ENCODE measurements around the gene SP7.
"Not testable (repeated sequence)": the region's sequence is repeated elsewhere in the genome, so short reads cannot be mapped to it uniquely, and the experiment has no call there.

The SP7 gene

GRCh38 chr12:53324113-53324778 is 11.9 kb downstream of the SP7 start:
- DNase-seq (ENCODE audit: low read depth in 4 of 4, low spot score in 1 of 4), result peak in 2 of 4 experiments; percentile 42 to 45

DNA sequence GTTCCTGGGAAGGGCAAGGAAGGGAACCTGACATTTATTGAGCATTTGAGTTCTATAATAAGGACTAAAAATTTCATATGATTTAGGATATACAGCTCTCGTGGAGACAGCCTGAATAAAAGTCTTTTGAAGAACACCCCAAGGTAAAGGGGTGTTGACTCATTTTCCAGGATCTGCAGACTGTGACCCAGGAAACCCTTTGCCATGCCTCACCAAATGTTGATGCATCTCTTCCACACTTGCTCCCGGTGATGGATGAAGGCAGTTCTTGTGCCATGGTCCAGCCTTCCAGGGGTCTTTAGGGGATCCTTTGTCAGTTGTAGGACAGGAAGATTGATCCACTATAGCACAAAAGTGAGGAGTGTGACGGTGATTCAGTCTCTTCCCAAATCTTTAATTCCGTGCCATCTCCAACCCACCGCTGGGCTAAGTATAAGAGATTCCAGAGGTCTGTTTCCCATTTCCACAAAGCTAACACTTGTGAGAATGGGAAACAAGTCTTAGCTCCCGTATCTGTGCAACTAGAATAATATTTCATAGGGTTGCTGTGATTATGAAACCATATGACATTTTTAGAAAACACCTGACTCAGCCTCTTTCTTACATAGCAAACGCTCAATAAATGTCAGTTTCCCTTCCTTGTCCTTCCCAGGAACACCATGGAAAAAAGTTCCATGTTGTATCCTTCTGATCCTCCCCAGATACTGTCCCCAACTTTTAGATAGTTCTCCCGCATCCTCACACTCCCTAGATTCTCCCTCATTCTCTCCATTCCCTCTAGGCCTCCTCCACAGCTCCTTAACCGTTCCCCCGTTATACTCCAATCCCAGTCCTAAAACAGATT is 15.6 kb downstream of the SP7 start:
- no peak for DNase-seq (ENCODE audit: low read depth in 4 of 4, low spot score in 1 of 4)

GRCh38 chr12:53313996-53314395 is 22.2 kb downstream of the SP7 start:
- DNase-seq (ENCODE audit: low read depth in 4 of 4, low spot score in 1 of 4), result no peak

- no peak for DNase-seq (ENCODE audit: low read depth in 4 of 4, low spot score in 1 of 4)
Observed at GRCh38 chr12:53308276-53308675, 27.9 kb downstream of the SP7 start.

- no peak for DNase-seq (ENCODE audit: low read depth in 4 of 4, low spot score in 1 of 4)
Observed at GRCh38 chr12:53306826-53307225, 29.3 kb downstream of the SP7 start.

DNA sequence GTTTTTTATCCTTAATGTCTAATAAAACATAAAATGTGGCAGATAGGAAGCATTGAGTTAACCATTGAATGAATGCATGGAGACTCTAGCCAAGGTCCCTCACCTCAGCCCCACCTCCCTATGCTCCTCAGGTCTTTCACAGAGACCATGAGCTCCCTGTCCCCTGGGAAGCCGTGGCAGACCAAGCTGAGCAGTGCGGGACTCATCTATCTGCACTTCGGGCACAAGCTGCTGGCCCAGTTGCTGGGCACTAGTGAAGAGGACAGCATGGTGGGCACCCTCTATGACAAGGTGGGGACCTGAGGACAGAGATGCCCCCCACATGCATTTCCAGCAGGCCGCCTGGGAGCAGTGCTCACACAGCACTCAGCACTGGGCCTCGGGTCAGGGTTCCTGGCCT is 33.3 kb downstream of the SP7 start:
- DNase-seq (ENCODE audit: low read depth in 4 of 4, low spot score in 1 of 4), result no peak

- peak in 2 of 4 experiments; percentile 7 to 22 for DNase-seq (ENCODE audit: low read depth in 4 of 4, low spot score in 1 of 4)
Observed at GRCh38 chr12:53300187-53300586, 36.0 kb downstream of the SP7 start.

GRCh38 chr12:53299454-53300180 is 36.5 kb downstream of the SP7 start, which contains the start of gene MYG1:
Gene MYG1 (plus strand): TSS chr12:53299695. CDS start chr12:53299738, 43 bp downstream.
- DNase-seq (ENCODE audit: low read depth in 4 of 4, low spot score in 1 of 4), result peak; percentile 46 to 83 (median 68)

DNA sequence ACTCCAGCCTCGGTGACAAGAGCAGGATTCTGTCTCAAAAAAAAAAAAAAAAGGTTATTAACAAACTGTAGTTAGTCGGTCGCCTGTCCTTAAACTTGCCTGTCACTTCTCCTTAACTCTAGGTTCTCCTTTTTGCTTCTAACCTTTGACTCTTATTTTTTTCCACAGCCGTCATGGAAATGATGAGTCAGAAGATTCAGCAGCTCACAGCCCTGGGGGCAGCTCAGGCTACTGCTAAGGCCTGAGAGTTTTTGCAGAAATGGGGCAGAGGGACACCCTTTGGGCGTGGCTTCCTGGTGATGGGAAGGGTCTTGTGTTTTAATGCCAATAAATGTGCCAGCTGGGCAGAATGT is 37.1 kb downstream of the SP7 start:
- peak in 3 of 4 experiments; percentile 17 to 36 (median 20) for DNase-seq (ENCODE audit: low read depth in 4 of 4, low spot score in 1 of 4)

DNA sequence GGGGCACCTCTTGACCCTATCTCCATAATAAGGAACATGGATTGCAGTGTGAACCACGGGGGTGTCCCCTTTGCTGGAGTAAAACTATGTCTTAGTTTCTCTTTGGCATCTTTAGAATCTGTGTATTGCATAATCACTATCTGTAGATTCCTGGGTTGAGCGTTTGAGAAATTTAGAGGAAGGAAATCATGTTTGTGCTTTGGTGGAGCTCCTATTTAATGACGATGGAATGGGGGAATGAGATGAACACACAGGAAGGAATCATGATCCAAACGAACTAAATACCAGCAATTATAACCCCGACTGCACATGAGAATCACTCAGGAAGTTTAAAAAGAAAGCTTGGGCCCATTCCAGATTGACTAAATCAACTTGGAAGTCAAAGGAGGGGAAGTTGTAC is 38.0 kb downstream of the SP7 start:
- no peak for DNase-seq (ENCODE audit: low read depth in 4 of 4, low spot score in 1 of 4)

GRCh38 chr12:53297106-53297505 is 39.0 kb downstream of the SP7 start:
- not testable (repeated sequence) for DNase-seq (ENCODE audit: low read depth in 4 of 4, low spot score in 1 of 4)

GRCh38 chr12:53295891-53296219 is 40.3 kb downstream of the SP7 start:
- DNase-seq (ENCODE audit: low read depth in 4 of 4, low spot score in 1 of 4), result no peak

- DNase-seq (ENCODE audit: low read depth in 4 of 4, low spot score in 1 of 4), result peak; percentile 57 to 78 (median 68)
Observed at GRCh38 chr12:53295070-53295890, 40.9 kb downstream of the SP7 start, which contains the start of gene PFDN5. Gene PFDN5 (plus strand): TSS chr12:53295542. CDS start chr12:53295568, 26 bp downstream.

DNA sequence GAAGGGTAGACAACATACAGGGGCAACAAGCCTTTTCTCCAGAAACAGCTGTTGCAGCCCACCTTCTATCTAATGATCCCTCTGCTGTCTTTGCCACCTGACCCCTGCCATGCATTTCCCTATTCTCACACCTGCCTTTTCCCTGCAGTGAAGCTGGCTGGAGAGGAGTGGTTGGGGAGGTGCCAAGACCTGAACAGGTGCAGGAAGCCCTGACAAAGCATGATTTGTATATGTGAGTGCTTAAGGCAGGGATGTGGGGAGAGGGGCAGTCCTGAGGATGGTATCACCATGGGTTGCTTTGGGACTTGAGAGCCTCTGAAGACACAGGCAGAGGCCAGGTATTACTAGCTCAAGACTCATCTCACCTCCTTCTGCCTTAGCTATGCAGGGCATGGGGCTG is 43.7 kb downstream of the SP7 start:
- DNase-seq (ENCODE audit: low read depth in 4 of 4, low spot score in 1 of 4), result no peak

GRCh38 chr12:53290661-53291060 is 45.5 kb downstream of the SP7 start:
- no peak for DNase-seq (ENCODE audit: low read depth in 4 of 4, low spot score in 1 of 4)

DNA sequence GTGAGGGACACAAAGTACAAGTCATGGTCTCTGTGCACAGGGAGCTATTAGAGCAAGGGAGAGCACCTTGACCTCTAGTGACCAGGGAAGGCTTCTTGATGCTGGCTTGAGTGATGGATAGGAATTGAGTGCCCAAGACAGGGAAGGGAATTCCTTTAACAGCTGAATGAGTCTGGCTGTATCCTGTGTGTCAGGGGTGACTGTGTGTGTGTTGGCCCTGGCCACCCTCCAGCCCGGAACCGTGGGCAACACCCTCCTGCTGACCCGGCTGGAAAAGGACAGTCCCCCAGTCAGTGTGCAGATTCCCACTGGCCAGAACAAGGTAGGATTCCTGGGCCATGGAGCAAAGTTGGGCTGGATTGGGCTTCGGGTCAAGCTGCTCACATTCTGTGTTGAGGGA is 46.3 kb downstream of the SP7 start:
- DNase-seq (ENCODE audit: low read depth in 4 of 4, low spot score in 1 of 4), result no peak

GRCh38 chr12:53288322-53288721 is 47.8 kb downstream of the SP7 start:
- no peak for DNase-seq (ENCODE audit: low read depth in 4 of 4, low spot score in 1 of 4)

GRCh38 chr12:53287741-53288216 is 48.4 kb downstream of the SP7 start:
- DNase-seq (ENCODE audit: low read depth in 4 of 4, low spot score in 1 of 4), result peak; percentile 36 to 53 (median 46)

DNA sequence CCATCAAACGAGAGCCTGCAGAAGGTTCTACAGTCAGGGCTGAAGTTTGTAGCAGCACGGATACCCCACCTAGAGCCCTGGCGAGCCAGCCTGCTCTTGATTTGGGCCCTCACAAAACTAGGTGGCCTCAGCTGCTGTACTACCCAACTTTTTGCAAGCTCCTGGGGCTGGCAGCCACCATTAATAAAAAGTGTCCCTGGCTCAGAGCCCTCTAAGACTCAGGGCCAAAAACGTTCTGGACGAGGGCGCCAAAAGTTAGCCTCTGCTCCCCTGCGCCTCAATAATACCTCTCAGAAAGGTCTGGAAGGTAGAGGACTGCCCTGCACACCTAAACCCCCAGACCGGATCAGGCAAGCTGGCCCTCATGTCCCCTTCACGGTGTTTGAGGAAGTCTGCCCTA is 49.7 kb downstream of the SP7 start:
- no peak for DNase-seq (ENCODE audit: low read depth in 4 of 4, low spot score in 1 of 4)

DNA sequence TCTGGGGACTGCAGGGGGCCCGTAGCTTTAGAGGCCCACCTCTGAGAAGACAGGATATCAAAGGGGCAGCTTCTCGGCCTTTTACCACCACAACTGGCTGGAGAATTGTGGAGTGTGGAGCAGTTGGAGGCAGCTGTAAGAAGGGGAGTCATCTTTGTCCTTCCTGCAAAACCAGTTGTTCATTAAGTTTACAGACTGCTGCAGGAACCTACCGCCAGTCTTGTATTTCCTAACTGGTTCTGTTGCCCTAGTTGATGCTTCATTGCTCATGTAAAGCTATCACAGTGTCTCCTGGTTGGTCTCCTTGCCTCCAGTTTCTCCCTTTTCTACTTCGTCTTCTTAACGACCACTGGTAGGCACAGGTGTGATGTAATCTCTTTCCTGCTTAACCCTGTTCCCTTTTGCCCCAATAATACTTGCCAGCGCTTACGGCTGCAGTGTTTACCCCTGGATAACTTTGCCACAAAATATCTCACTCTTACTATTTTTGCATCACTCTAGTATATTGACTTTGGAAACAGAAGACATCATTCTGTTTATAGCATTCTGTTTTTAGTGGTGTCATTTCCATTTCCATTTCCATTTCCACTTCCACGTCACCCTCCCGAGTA is 56.2 kb downstream of the SP7 start:
- DNase-seq (ENCODE audit: low read depth in 4 of 4, low spot score in 1 of 4), result no peak
